Measurements from ENCODE around the gene VCAN.

DNA sequence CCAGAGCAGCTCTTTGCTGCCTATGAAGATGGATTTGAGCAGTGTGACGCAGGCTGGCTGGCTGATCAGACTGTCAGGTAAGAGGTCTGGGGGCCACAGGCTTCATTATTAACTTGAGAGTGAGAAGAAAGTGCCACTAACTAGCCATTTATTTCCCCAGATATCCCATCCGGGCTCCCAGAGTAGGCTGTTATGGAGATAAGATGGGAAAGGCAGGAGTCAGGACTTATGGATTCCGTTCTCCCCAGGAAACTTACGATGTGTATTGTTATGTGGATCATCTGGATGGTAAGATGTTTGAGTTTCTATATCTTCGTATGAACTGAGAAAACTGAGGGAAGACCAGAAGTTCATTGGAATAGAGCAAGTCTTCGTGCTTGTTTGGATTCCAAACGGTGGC, 22.1 kb downstream of the VCAN start:
- TF ChIP-seq, protein P1, sequence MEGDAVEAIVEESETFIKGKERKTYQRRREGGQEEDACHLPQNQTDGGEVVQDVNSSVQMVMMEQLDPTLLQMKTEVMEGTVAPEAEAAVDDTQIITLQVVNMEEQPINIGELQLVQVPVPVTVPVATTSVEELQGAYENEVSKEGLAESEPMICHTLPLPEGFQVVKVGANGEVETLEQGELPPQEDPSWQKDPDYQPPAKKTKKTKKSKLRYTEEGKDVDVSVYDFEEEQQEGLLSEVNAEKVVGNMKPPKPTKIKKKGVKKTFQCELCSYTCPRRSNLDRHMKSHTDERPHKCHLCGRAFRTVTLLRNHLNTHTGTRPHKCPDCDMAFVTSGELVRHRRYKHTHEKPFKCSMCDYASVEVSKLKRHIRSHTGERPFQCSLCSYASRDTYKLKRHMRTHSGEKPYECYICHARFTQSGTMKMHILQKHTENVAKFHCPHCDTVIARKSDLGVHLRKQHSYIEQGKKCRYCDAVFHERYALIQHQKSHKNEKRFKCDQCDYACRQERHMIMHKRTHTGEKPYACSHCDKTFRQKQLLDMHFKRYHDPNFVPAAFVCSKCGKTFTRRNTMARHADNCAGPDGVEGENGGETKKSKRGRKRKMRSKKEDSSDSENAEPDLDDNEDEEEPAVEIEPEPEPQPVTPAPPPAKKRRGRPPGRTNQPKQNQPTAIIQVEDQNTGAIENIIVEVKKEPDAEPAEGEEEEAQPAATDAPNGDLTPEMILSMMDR (IDR thresholded peaks at IDR 0.05): no peak
- no peak for TF ChIP-seq POLR2A (IDR thresholded peaks at IDR 0.05)
- no peak for TF ChIP-seq POLR2AphosphoS5 (IDR thresholded peaks at IDR 0.05; ENCODE audit: insufficient read depth in 1 of 2, low read depth in 1 of 2)
